Lung (tissue), 12 donors: ENCODE data around the gene RPL13. TPM values are rescaled to one million over a fixed set of nuclear protein-coding genes. Genes with fewer than 3 reads are reported as not detected.

Experiments
- ATAC-seq: fragments of 200-7000 bp; cut with Tn5 transposase; one replicate; pipeline ENCODE4 v1.9.1; 2020; ENCODE audit warnings: moderate number of reproducible peaks; ENCODE audit not compliant: insufficient read depth, low FRiP score
- DNase-seq, 3 donors: peaks; one replicate each; pipeline ENCODE4 v3.0.0-alpha.2; 2013 to 2017
- H3K27ac ChIP-seq, 2 donors: one replicate each; pipeline ENCODE4 v1.5.1; 2013; ENCODE audit warnings: mild to moderate bottlenecking in 2 of 2, moderate library complexity in 2 of 2, control low read depth in 1 of 2, inconsistent platforms in 1 of 2, low read depth in 1 of 2, low read length in 1 of 2
- H3K27me3 ChIP-seq, 3 donors: one replicate each; pipeline ENCODE4 v1.5.1; 2013; ENCODE audit warnings: low read length in 2 of 3; ENCODE audit not compliant: control insufficient read depth in 3 of 3, insufficient read depth in 3 of 3
- H3K36me3 ChIP-seq, 4 donors: one replicate each; pipeline ENCODE4 v1.5.1; 2013; ENCODE audit warnings: low read length in 4 of 4, mild to moderate bottlenecking in 1 of 4, moderate library complexity in 1 of 4; ENCODE audit not compliant: control insufficient read depth in 4 of 4, insufficient read depth in 4 of 4
- H3K4me1 ChIP-seq, 5 donors: one replicate each; pipeline ENCODE4 v1.5.1; 2013; ENCODE audit warnings: low read length in 5 of 5, mild to moderate bottlenecking in 2 of 5, moderate library complexity in 1 of 5; ENCODE audit not compliant: control insufficient read depth in 5 of 5, insufficient read depth in 5 of 5
- H3K4me3 ChIP-seq: one replicate; pipeline ENCODE4 v1.5.1; 2013; ENCODE audit warnings: mild to moderate bottlenecking, control low read depth, moderate library complexity
- H3K9ac ChIP-seq, 2 donors: one replicate each; pipeline ENCODE4 v1.5.1; 2013; ENCODE audit warnings: low read length in 2 of 2, control low read depth in 1 of 2; ENCODE audit not compliant: insufficient read depth in 1 of 2
- H3K9me3 ChIP-seq, 4 donors: one replicate each; pipeline ENCODE4 v1.5.1; 2013; ENCODE audit warnings: low read length in 3 of 4, mild to moderate bottlenecking in 1 of 4, moderate library complexity in 1 of 4; ENCODE audit not compliant: control insufficient read depth in 4 of 4, insufficient read depth in 3 of 4
- CTCF ChIP-seq: IDR thresholded peaks from 2 replicates; pipeline ENCODE4 v1.5.1; 2012; ENCODE audit warnings: mild to moderate bottlenecking; ENCODE audit errors: control extremely low read depth, extremely low read depth
- WGBS, 2 donors: extraction: QIAGEN DNeasy Blood & Tissue Kit; methylation state at CpG; one replicate each; pipeline ENCODE4 v1.1.7; 2013; 5-methylcytosine and 5-hydroxymethylcytosine counted together
- polyA plus RNA-seq, 2 donors: library from polyadenylated mRNA; stranded (reverse); fragments of 200-250 nt; gene quantifications; one replicate each; pipeline ENCODE4 v1.2.1, GENCODE V29; 2013
- total RNA-seq, 2 donors: library from RNA; depleted of rRNA in 1 of 2; stranded (reverse); fragments of >200 nt in 1 of 2; gene quantifications; one replicate each; pipeline ENCODE4 v1.2.1, GENCODE V29; 2014 to 2021
- donor health status: control.
- donor health status: control.
- donor health status: Bipolar disorder and iron deficiency.
- donor health status: healthy.
- donor health status: DM: yes; HTN: yes; CAD: no.

RPL13 gene
- total and polyA plus RNA-seq, 4 donors = 1,905 to 7,821 (median 4,043) TPM

- no peak overlapping the region for H3K9ac ChIP-seq
- H3K27ac ChIP-seq = no peak overlapping the region
- peaks cover 16 to 74% (median 35%) of the 10 kb centered on the region in 4 donors for H3K36me3 ChIP-seq
- TF ChIP-seq CTCF = no peak
- no peaks in the 10 kb centered on the region for H3K27me3 ChIP-seq
- peaks cover 0 to 6% (median 0%) of the 10 kb centered on the region in 5 donors for H3K4me1 ChIP-seq
- H3K4me3 ChIP-seq = no peak overlapping the region
- no peaks in the 10 kb centered on the region for H3K9me3 ChIP-seq
- 92% methylated on average over 10 of the region's 10 CpGs for WGBS, 2 donors
- ATAC-seq = no peak
- no peak for DNase-seq
These were observed 11.3 kb upstream of the RPL13 start for GRCh38 chr16:89549007-89549700.

GRCh38 chr16:89550421-89551007 lies 10.0 kb upstream of the RPL13 start:
- 95 to 97% methylated on average over 22 of the region's 22 CpGs for WGBS, 2 donors
- ATAC-seq = no peak
- no peaks in the 10 kb centered on the region for H3K9me3 ChIP-seq
- no peak overlapping the region for H3K27ac ChIP-seq
- DNase-seq = no peak
- H3K36me3 ChIP-seq = peaks cover 16 to 72% (median 42%) of the 10 kb centered on the region in 4 donors
- no peaks in the 10 kb centered on the region for H3K4me1 ChIP-seq
- no peak for TF ChIP-seq CTCF
- H3K9ac ChIP-seq = no peak overlapping the region
- no peak overlapping the region for H3K4me3 ChIP-seq
- H3K27me3 ChIP-seq = no peaks in the 10 kb centered on the region

- Histone ChIP-seq H3K4me1 (peaks cover 0 to 3% (median 0%) of the 10 kb centered on the region in 5 donors), H3K27ac (no peak overlapping the region), H3K36me3 (peaks cover 11 to 71% (median 42%) of the 10 kb centered on the region in 4 donors), H3K4me3 (no peak overlapping the region), H3K9ac (no peak overlapping the region), H3K27me3 (no peaks in the 10 kb centered on the region), H3K9me3 (no peaks in the 10 kb centered on the region)
- ATAC-seq = no peak
- DNase-seq = no peak
- 96 to 97% methylated on average over 22 of the region's 22 CpGs for WGBS, 2 donors
- no peak for TF ChIP-seq CTCF
These were observed 8.2 kb upstream of the RPL13 start for GRCh38 chr16:89552329-89552728.
